HG03342 (cell line): ENCODE data around the gene ST8SIA2.
"Not testable (repeated sequence)": the region's sequence is repeated elsewhere in the genome, so short reads cannot be mapped to it uniquely, and the experiment has no call there.

ENCODE experiments used
- ATAC-seq: cut with Tn5 transposase; IDR thresholded peaks from one replicate; pipeline ENCODE4 v1.9.1; 2021; ENCODE audit warnings: mild to moderate bottlenecking, moderate library complexity; ENCODE audit not compliant: unreplicated experiment

ST8SIA2 gene

GRCh38 chr15:92435145-92435544 is 41.5 kb downstream of the ST8SIA2 start:
- ATAC-seq: no peak

GRCh38 chr15:92438471-92438870 is 44.8 kb downstream of the ST8SIA2 start:
- ATAC-seq: no peak

- ATAC-seq: no peak
Observed at GRCh38 chr15:92443381-92443780, 49.7 kb downstream of the ST8SIA2 start.

GRCh38 chr15:92444631-92445030 is 51.0 kb downstream of the ST8SIA2 start:
- ATAC-seq: no peak

GRCh38 chr15:92448370-92448769 is 54.7 kb downstream of the ST8SIA2 start:
- no peak for ATAC-seq

GRCh38 chr15:92449476-92449875 is 55.8 kb downstream of the ST8SIA2 start:
- ATAC-seq: no peak

- no peak for ATAC-seq
Observed at GRCh38 chr15:92451225-92451825, 57.6 kb downstream of the ST8SIA2 start.

- no peak for ATAC-seq
Observed at GRCh38 chr15:92452143-92452542, 58.5 kb downstream of the ST8SIA2 start.

- no peak for ATAC-seq
Observed at GRCh38 chr15:92453607-92454006, 59.9 kb downstream of the ST8SIA2 start.

GRCh38 chr15:92454555-92455105 is 60.9 kb downstream of the ST8SIA2 start:
- no peak for ATAC-seq

- ATAC-seq: no peak
Observed at GRCh38 chr15:92455271-92455670, 61.6 kb downstream of the ST8SIA2 start.

- ATAC-seq: no peak
Observed at GRCh38 chr15:92457471-92458041, 63.9 kb downstream of the ST8SIA2 start.

- no peak for ATAC-seq
Observed at GRCh38 chr15:92460023-92460422, 66.3 kb downstream of the ST8SIA2 start.

- no peak for ATAC-seq
Observed at GRCh38 chr15:92462424-92463125, 68.9 kb downstream of the ST8SIA2 start.

- ATAC-seq: no peak
Observed at GRCh38 chr15:92463352-92463751, 69.7 kb downstream of the ST8SIA2 start.

- ATAC-seq: no peak
Observed at GRCh38 chr15:92463826-92464225, 70.1 kb downstream of the ST8SIA2 start.

- no peak for ATAC-seq
Observed at GRCh38 chr15:92466834-92467233, 73.2 kb downstream of the ST8SIA2 start.

GRCh38 chr15:92467245-92467644 is 73.6 kb downstream of the ST8SIA2 start:
- no peak for ATAC-seq

GRCh38 chr15:92468991-92469390 is 75.3 kb downstream of the ST8SIA2 start:
- ATAC-seq: no peak

GRCh38 chr15:92471288-92471687 is 77.6 kb downstream of the ST8SIA2 start:
- ATAC-seq: no peak

GRCh38 chr15:92473756-92474155 is 80.1 kb downstream of the ST8SIA2 start:
- no peak for ATAC-seq

GRCh38 chr15:92479730-92480129 is 86.0 kb downstream of the ST8SIA2 start:
- ATAC-seq: not testable (repeated sequence)
